ENCODE results near the gene DCAF11.

The DCAF11 gene

DNA sequence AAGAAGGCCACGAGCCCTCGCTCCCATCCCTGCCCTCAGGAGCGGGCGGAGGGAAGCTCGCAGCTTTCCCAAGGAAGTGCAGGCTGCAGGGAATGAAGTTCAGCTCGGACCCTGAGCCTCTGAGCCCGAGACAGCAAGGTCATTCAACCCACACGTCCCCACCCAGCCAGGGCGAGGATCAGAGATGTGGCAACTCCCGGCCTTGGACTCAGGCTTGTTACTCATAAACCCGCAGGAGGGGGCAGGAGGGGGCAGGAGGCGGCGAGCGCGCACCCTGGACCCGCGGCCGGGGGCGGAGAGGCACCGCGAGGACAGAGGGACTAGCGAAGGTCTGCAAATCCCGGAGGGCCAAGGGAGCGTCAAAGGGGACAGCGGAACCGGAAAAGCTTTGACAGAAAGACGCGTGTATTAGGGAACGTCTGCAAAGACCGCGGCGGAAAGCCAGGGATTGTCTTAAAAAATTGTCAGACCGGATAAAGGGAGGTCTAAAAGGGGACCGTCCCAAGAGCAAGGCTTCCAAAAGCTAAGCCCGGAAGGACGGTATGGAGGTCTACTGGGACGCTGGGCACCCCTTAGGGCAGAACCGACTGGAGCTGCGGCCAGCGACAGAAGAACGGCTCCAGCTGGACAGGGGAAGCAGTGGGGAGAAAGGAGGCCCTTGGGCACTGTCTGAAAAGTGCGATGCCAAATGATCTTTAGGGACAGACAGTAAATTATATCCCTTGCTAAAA, 611 bp upstream of the DCAF11 start:
- H3K79me1 ChIP-seq (replicated peaks; ENCODE audit: low read length, poor library complexity, severe bottlenecking): peaks cover 26% of the 10 kb centered on the region
- H3K27ac ChIP-seq (ENCODE audit: low read length, poor library complexity, severe bottlenecking): peak overlapping the region; percentile 98
- H3K14ac ChIP-seq (ENCODE audit: low read length in 2 of 2): peak overlapping the region in 1 of 2 experiments; percentile 71
- H2BK12ac ChIP-seq (ENCODE audit: low read length in 2 of 2): peak overlapping the region; percentile 59 to 99
- H4K91ac ChIP-seq (ENCODE audit: low read length): peak overlapping the region; percentile 98
- H4K8ac ChIP-seq (ENCODE audit: low read length): peak overlapping the region; percentile 96
- peaks cover 17 to 22% of the 10 kb centered on the region in 2 experiments for H3K36me3 ChIP-seq (ENCODE audit: control insufficient read depth in 1 of 2, insufficient read depth in 2 of 2, low read depth in 1 of 2, low read length in 2 of 2)
- H3K4me2 ChIP-seq (ENCODE audit: low read length, poor library complexity, severe bottlenecking): peak overlapping the region; percentile 83
- peak overlapping the region; percentile 93 for H2BK120ac ChIP-seq (ENCODE audit: low read depth, low read length)
- peak overlapping the region; percentile 80 to 98 for H3K18ac ChIP-seq (ENCODE audit: low read depth in 1 of 2, low read length in 2 of 2)
- WGBS: under 1% methylated on average over 42 of the region's 42 CpGs
- peak overlapping the region; percentile 71 for H2BK5ac ChIP-seq (ENCODE audit: low read depth, low read length, poor library complexity, severe bottlenecking)
- H2BK15ac ChIP-seq (ENCODE audit: low read depth, poor library complexity, severe bottlenecking): peak overlapping the region; percentile 97
- H3K23ac ChIP-seq (ENCODE audit: low read length in 2 of 2): peak overlapping the region in 1 of 2 experiments; percentile 16
- H3K9ac ChIP-seq (ENCODE audit: low read length): peak overlapping the region; percentile 97
- peak overlapping the region; percentile 49 for H2AK5ac ChIP-seq (ENCODE audit: low read length, severe bottlenecking)
- H3K9me3 ChIP-seq (ENCODE audit: control insufficient read depth, low read length): no peaks in the 10 kb centered on the region
- peak overlapping the region; percentile 85 for H2AFZ ChIP-seq (ENCODE audit: low read depth, low read length)
- DNase-seq: peak; percentile 96
- H3K4me1 ChIP-seq (ENCODE audit: control insufficient read depth, insufficient read depth, low read depth, low read length): peaks cover 7% of the 10 kb centered on the region
- peak overlapping the region; percentile 85 to 95 for H3K4ac ChIP-seq (ENCODE audit: low read depth in 1 of 2, low read length in 2 of 2)
- H3K4me3 ChIP-seq (ENCODE audit: insufficient read depth in 1 of 2, low read depth in 1 of 2, low read length in 2 of 2): peak overlapping the region; percentile 72 to 91
- H3K27me3 ChIP-seq (ENCODE audit: control insufficient read depth in 1 of 2, insufficient read depth in 1 of 2, low read length in 2 of 2): no peaks in the 10 kb centered on the region

DNA sequence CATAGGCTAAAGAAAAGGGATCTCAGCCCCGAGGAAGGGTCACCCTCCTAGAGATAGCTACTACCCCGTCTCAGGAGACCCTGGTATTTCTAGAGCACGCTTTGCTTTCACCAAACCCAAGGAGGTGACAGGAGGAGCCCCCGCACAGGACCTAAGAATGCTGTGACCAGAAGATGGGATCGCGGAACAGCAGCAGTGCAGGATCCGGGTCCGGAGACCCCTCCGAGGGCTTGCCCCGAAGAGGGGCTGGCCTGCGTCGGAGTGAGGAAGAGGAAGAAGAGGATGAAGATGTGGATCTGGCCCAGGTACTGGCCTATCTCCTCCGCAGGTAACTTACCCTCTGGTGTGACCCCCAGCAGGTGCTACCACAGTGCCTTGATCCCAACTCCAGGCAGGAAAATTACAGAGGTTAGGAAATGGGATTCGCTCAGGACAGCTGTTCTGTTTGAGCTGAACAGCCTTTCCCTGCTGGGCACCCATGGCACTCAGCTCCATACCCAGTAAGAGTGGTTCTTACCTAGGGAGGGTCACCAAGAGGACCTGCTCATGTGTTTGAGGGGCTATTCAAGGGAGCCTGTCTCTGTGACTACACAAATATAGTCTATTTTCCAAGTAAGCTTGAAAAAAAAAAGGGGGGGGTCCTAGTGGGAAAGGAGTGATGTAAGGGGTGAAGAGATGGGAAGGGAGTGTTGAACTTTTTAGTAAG, 998 bp downstream of the DCAF11 start:
- Histone ChIP-seq H3K79me1 (replicated peaks; ENCODE audit: low read length, poor library complexity, severe bottlenecking) (peaks cover 26% of the 10 kb centered on the region), H2BK5ac (ENCODE audit: low read depth, low read length, poor library complexity, severe bottlenecking) (no peak overlapping the region), H3K4me2 (ENCODE audit: low read length, poor library complexity, severe bottlenecking) (peak overlapping the region; percentile 68), H2AK5ac (ENCODE audit: low read length, severe bottlenecking) (no peak overlapping the region), H3K4me3 (ENCODE audit: insufficient read depth in 1 of 2, low read depth in 1 of 2, low read length in 2 of 2) (peak overlapping the region; percentile 51 to 91), H2BK12ac (ENCODE audit: low read length in 2 of 2) (no peak overlapping the region), H3K9me3 (ENCODE audit: control insufficient read depth, low read length) (no peaks in the 10 kb centered on the region), H3K14ac (ENCODE audit: low read length in 2 of 2) (no peak overlapping the region), H3K9ac (ENCODE audit: low read length) (peak overlapping the region; percentile 97), H4K91ac (ENCODE audit: low read length) (no peak overlapping the region), H3K27ac (ENCODE audit: low read length, poor library complexity, severe bottlenecking) (peak overlapping the region; percentile 29), H2BK120ac (ENCODE audit: low read depth, low read length) (no peak overlapping the region), H3K18ac (ENCODE audit: low read depth in 1 of 2, low read length in 2 of 2) (peak overlapping the region in 1 of 2 experiments; percentile 37), H2AFZ (ENCODE audit: low read depth, low read length) (peak overlapping the region; percentile 46), H2BK15ac (ENCODE audit: low read depth, poor library complexity, severe bottlenecking) (no peak overlapping the region), H3K36me3 (ENCODE audit: control insufficient read depth in 1 of 2, insufficient read depth in 2 of 2, low read depth in 1 of 2, low read length in 2 of 2) (peaks cover 30 to 34% of the 10 kb centered on the region in 2 experiments), H3K4ac (ENCODE audit: low read depth in 1 of 2, low read length in 2 of 2) (no peak overlapping the region), H3K4me1 (ENCODE audit: control insufficient read depth, insufficient read depth, low read depth, low read length) (peaks cover 7% of the 10 kb centered on the region), H3K27me3 (ENCODE audit: control insufficient read depth in 1 of 2, insufficient read depth in 1 of 2, low read length in 2 of 2) (no peaks in the 10 kb centered on the region), H4K8ac (ENCODE audit: low read length) (peak overlapping the region; percentile 19), H3K23ac (ENCODE audit: low read length in 2 of 2) (no peak overlapping the region)
- 8% methylated on average over 10 of the region's 14 CpGs for whole genome bisulfite sequencing
- no peak for DNase-seq

DNA sequence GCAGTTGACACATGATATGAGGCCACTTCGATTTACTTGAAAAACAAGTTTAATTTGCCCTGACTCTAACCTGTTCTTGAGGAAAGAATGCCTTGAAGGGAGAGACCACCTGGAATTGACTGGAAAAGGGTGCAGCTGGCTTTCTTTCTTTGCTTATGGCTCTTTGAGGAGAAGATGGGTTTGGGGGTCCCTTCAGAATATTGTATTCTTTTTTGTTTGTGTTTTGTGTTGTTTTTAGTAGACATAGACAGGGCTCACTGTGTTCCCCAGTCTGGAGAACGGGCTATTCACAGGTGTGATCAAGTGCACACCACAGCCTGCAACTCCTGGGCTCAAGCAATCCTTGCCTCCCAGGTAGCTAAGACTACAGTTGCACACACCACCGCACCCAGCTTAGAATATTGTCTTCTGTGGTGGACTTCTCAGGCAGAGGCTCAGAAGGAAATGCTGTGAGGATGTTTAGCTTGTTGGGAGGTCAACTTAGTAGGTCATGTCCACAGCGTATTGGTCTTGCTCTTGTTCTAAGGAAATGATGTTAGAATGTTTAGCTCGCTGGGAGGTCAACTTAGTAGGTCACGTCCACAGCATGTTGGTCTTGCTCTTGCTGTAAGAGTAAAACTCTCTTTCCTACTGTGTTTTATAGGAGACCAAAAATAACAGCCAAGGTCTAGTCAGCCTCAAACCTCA, 1.7 kb downstream of the DCAF11 start:
- Histone ChIP-seq H2BK12ac (ENCODE audit: low read length in 2 of 2) (no peak overlapping the region), H3K79me1 (replicated peaks; ENCODE audit: low read length, poor library complexity, severe bottlenecking) (peaks cover 25% of the 10 kb centered on the region), H3K18ac (ENCODE audit: low read depth in 1 of 2, low read length in 2 of 2) (no peak overlapping the region), H3K9ac (ENCODE audit: low read length) (no peak overlapping the region), H2BK5ac (ENCODE audit: low read depth, low read length, poor library complexity, severe bottlenecking) (no peak overlapping the region), H3K23ac (ENCODE audit: low read length in 2 of 2) (no peak overlapping the region), H3K4ac (ENCODE audit: low read depth in 1 of 2, low read length in 2 of 2) (no peak overlapping the region), H3K27ac (ENCODE audit: low read length, poor library complexity, severe bottlenecking) (no peak overlapping the region), H3K4me1 (ENCODE audit: control insufficient read depth, insufficient read depth, low read depth, low read length) (peaks cover 7% of the 10 kb centered on the region), H2BK120ac (ENCODE audit: low read depth, low read length) (no peak overlapping the region), H4K91ac (ENCODE audit: low read length) (no peak overlapping the region), H3K4me2 (ENCODE audit: low read length, poor library complexity, severe bottlenecking) (no peak overlapping the region), H3K4me3 (ENCODE audit: insufficient read depth in 1 of 2, low read depth in 1 of 2, low read length in 2 of 2) (peak overlapping the region in 1 of 2 experiments; percentile 91), H3K36me3 (ENCODE audit: control insufficient read depth in 1 of 2, insufficient read depth in 2 of 2, low read depth in 1 of 2, low read length in 2 of 2) (peaks cover 37 to 41% of the 10 kb centered on the region in 2 experiments), H3K14ac (ENCODE audit: low read length in 2 of 2) (no peak overlapping the region), H4K8ac (ENCODE audit: low read length) (no peak overlapping the region), H3K27me3 (ENCODE audit: control insufficient read depth in 1 of 2, insufficient read depth in 1 of 2, low read length in 2 of 2) (no peaks in the 10 kb centered on the region), H3K9me3 (ENCODE audit: control insufficient read depth, low read length) (no peaks in the 10 kb centered on the region), H2AFZ (ENCODE audit: low read depth, low read length) (no peak overlapping the region), H2AK5ac (ENCODE audit: low read length, severe bottlenecking) (no peak overlapping the region), H2BK15ac (ENCODE audit: low read depth, poor library complexity, severe bottlenecking) (no peak overlapping the region)
- DNase-seq: no peak
- WGBS: 78% methylated on average over 6 of the region's 6 CpGs

DNA sequence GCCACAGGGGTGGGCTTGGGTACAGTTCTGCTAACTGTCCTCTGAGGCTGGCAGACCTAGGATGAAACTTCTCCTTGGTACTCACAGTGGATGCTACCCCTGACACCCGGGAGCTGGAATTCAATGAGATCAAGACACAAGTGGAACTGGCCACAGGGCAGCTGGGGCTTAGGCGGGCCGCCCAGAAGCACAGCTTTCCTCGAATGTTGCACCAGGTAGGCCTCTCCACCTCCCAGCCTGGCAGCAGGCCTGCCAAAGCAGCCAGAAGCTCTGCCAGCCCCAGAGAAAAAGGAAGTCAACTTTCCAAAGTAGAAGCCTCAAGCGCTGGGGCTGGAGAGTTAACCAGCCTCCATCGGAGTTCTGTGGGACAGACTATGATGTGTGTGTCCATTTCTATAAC, 2.6 kb downstream of the DCAF11 start:
- no peak overlapping the region for H2BK5ac ChIP-seq (ENCODE audit: low read depth, low read length, poor library complexity, severe bottlenecking)
- no peak overlapping the region for H3K4me3 ChIP-seq (ENCODE audit: insufficient read depth in 1 of 2, low read depth in 1 of 2, low read length in 2 of 2)
- H3K27ac ChIP-seq (ENCODE audit: low read length, poor library complexity, severe bottlenecking): no peak overlapping the region
- H3K4me2 ChIP-seq (ENCODE audit: low read length, poor library complexity, severe bottlenecking): no peak overlapping the region
- H3K9me3 ChIP-seq (ENCODE audit: control insufficient read depth, low read length): no peaks in the 10 kb centered on the region
- WGBS: 95% methylated on average over 6 of the region's 6 CpGs
- no peak overlapping the region for H3K4ac ChIP-seq (ENCODE audit: low read depth in 1 of 2, low read length in 2 of 2)
- H2BK15ac ChIP-seq (ENCODE audit: low read depth, poor library complexity, severe bottlenecking): no peak overlapping the region
- no peak overlapping the region for H4K8ac ChIP-seq (ENCODE audit: low read length)
- no peak overlapping the region for H3K9ac ChIP-seq (ENCODE audit: low read length)
- no peak overlapping the region for H3K18ac ChIP-seq (ENCODE audit: low read depth in 1 of 2, low read length in 2 of 2)
- H2AK5ac ChIP-seq (ENCODE audit: low read length, severe bottlenecking): no peak overlapping the region
- no peak overlapping the region for H2BK12ac ChIP-seq (ENCODE audit: low read length in 2 of 2)
- no peaks in the 10 kb centered on the region for H3K27me3 ChIP-seq (ENCODE audit: control insufficient read depth in 1 of 2, insufficient read depth in 1 of 2, low read length in 2 of 2)
- H3K14ac ChIP-seq (ENCODE audit: low read length in 2 of 2): no peak overlapping the region
- no peak overlapping the region for H3K23ac ChIP-seq (ENCODE audit: low read length in 2 of 2)
- peaks cover 44 to 48% of the 10 kb centered on the region in 2 experiments for H3K36me3 ChIP-seq (ENCODE audit: control insufficient read depth in 1 of 2, insufficient read depth in 2 of 2, low read depth in 1 of 2, low read length in 2 of 2)
- DNase-seq: no peak
- no peak overlapping the region for H2BK120ac ChIP-seq (ENCODE audit: low read depth, low read length)
- H3K4me1 ChIP-seq (ENCODE audit: control insufficient read depth, insufficient read depth, low read depth, low read length): peaks cover 7% of the 10 kb centered on the region
- no peak overlapping the region for H2AFZ ChIP-seq (ENCODE audit: low read depth, low read length)
- H3K79me1 ChIP-seq (replicated peaks; ENCODE audit: low read length, poor library complexity, severe bottlenecking): peaks cover 25% of the 10 kb centered on the region
- no peak overlapping the region for H4K91ac ChIP-seq (ENCODE audit: low read length)

Measured in mesenchymal stem cell (in vitro differentiated cells and primary cell).